PC-3 (cell line): Measurements from ENCODE around the gene ZNF358.

Experiments
- EZH2 ChIP-seq: fragments of 300-600 bp; sonication (generic); IDR thresholded peaks from one replicate; pipeline ENCODE4 v1.6.1; 2017; ENCODE audit warnings: antibody characterized with exemption, mild to moderate bottlenecking, low read length; ENCODE audit not compliant: unreplicated experiment
- EZH2phosphoT487 ChIP-seq: fragments of 300-600 bp; sonication (generic); IDR thresholded peaks from 2 replicates; pipeline ENCODE4 v1.6.1; 2018; ENCODE audit warnings: mild to moderate bottlenecking, antibody characterized with exemption, low read length, borderline replicate concordance
- TF ChIP-seq, protein P1 (sequence below): fragments of 300-600 bp; sonication (generic); conservative IDR thresholded peaks from 2 replicates; pipeline ENCODE4 v1.5.1; 2017; ENCODE audit warnings: antibody characterized with exemption, low read depth, mild to moderate bottlenecking, low read length

DNA sequence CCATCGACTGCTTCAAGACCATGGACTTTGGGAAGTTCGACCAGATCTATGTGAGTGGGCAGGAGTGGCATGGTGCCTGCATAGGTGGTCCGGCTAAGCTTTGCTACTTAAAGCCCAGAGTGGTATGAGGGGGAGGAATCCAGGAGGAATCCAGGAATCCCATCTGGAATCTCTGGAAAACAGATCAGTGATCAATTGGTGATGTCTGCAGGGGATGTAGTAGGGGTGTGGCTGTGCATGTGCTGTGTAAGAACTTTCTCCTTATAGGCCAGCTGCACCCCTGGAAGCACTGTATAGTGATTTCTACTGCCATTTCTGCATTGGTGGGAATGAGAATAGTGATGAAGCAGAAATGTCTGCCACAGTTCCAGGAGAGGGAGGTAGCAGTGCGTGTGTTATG lies 43.2 kb downstream of the ZNF358 start:
- TF ChIP-seq, protein P1, sequence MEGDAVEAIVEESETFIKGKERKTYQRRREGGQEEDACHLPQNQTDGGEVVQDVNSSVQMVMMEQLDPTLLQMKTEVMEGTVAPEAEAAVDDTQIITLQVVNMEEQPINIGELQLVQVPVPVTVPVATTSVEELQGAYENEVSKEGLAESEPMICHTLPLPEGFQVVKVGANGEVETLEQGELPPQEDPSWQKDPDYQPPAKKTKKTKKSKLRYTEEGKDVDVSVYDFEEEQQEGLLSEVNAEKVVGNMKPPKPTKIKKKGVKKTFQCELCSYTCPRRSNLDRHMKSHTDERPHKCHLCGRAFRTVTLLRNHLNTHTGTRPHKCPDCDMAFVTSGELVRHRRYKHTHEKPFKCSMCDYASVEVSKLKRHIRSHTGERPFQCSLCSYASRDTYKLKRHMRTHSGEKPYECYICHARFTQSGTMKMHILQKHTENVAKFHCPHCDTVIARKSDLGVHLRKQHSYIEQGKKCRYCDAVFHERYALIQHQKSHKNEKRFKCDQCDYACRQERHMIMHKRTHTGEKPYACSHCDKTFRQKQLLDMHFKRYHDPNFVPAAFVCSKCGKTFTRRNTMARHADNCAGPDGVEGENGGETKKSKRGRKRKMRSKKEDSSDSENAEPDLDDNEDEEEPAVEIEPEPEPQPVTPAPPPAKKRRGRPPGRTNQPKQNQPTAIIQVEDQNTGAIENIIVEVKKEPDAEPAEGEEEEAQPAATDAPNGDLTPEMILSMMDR = no peak
- no peak for TF ChIP-seq EZH2
- TF ChIP-seq EZH2phosphoT487 = no peak
